DMS79 treated with DMSO at 0.1 percent for 48 hours (cell line): ENCODE data around the gene CAPN10.
A peak's percentile ranks its signal among the peaks of the same experiment; 100 is the strongest.

Experiments used
- DNase-seq: peaks from one replicate; lab custom pipeline; 2025; lab: John Stamatoyannopoulos, UW

Gene CAPN10

GRCh38 chr2:240563951-240564560 lies 22.5 kb upstream of the CAPN10 start:
- DNase-seq: no peak

- DNase-seq: no peak
Observed at GRCh38 chr2:240564561-240565332, 21.8 kb upstream of the CAPN10 start.

- DNase-seq: peak; percentile 70
Observed at GRCh38 chr2:240565333-240566202, 21.0 kb upstream of the CAPN10 start.

- peak; percentile 70 for DNase-seq
Observed at GRCh38 chr2:240566203-240567136, 20.1 kb upstream of the CAPN10 start.

GRCh38 chr2:240567137-240567871 lies 19.2 kb upstream of the CAPN10 start:
- DNase-seq: no peak

GRCh38 chr2:240567872-240568677 lies 18.5 kb upstream of the CAPN10 start, which contains the start of gene RNPEPL1:
Gene RNPEPL1, plus strand, starts transcription at chr2:240568484. Its CDS starts 103 bp downstream, at chr2:240568587.
- DNase-seq: peak; percentile 47

- peak; percentile 57 for DNase-seq
Observed at GRCh38 chr2:240568678-240569522, 17.6 kb upstream of the CAPN10 start.

GRCh38 chr2:240569523-240569997 lies 17.0 kb upstream of the CAPN10 start:
- no peak for DNase-seq

GRCh38 chr2:240569998-240570530 lies 16.5 kb upstream of the CAPN10 start:
- no peak for DNase-seq

- no peak for DNase-seq
Observed at GRCh38 chr2:240570531-240571313, 15.8 kb upstream of the CAPN10 start.

- no peak for DNase-seq
Observed at GRCh38 chr2:240571314-240571973, 15.1 kb upstream of the CAPN10 start.

GRCh38 chr2:240572141-240573031 lies 14.1 kb upstream of the CAPN10 start:
- no peak for DNase-seq

- DNase-seq: no peak
Observed at GRCh38 chr2:240573071-240573515, 13.4 kb upstream of the CAPN10 start.

GRCh38 chr2:240573516-240574385 lies 12.8 kb upstream of the CAPN10 start:
- no peak for DNase-seq
